Stomach smooth muscle (tissue), 2 donors: ENCODE data around the gene DOP1A.

Source experiments
- H3K27ac ChIP-seq: one replicate; pipeline ENCODE4 v1.7.0; 2013; ENCODE audit warnings: mild to moderate bottlenecking, low read length, inconsistent platforms
- H3K27me3 ChIP-seq, 2 donors: one replicate each; pipeline ENCODE4 v1.7.0; 2013; ENCODE audit warnings: low read length in 2 of 2; ENCODE audit not compliant: insufficient read depth in 2 of 2, control insufficient read depth in 1 of 2
- H3K36me3 ChIP-seq, 2 donors: one replicate each; pipeline ENCODE4 v1.7.0; 2013; ENCODE audit warnings: low read length in 2 of 2; ENCODE audit not compliant: control insufficient read depth in 2 of 2, insufficient read depth in 2 of 2
- H3K4me1 ChIP-seq: one replicate; pipeline ENCODE4 v1.7.0; 2013; ENCODE audit warnings: low read length; ENCODE audit not compliant: control insufficient read depth, insufficient read depth
- H3K4me3 ChIP-seq, 2 donors: one replicate each; pipeline ENCODE4 v1.7.0; 2013; ENCODE audit warnings: low read length in 2 of 2
- H3K9ac ChIP-seq, 2 donors: one replicate each; pipeline ENCODE4 v1.7.0; 2013; ENCODE audit warnings: low read length in 2 of 2, mild to moderate bottlenecking in 1 of 2
- H3K9me3 ChIP-seq, 2 donors: one replicate each; pipeline ENCODE4 v1.7.0; 2013; ENCODE audit warnings: low read length in 2 of 2; ENCODE audit not compliant: control insufficient read depth in 2 of 2
- donor health status: healthy.
- donor health status: Pancreatic carcinoma.

Gene DOP1A

DNA sequence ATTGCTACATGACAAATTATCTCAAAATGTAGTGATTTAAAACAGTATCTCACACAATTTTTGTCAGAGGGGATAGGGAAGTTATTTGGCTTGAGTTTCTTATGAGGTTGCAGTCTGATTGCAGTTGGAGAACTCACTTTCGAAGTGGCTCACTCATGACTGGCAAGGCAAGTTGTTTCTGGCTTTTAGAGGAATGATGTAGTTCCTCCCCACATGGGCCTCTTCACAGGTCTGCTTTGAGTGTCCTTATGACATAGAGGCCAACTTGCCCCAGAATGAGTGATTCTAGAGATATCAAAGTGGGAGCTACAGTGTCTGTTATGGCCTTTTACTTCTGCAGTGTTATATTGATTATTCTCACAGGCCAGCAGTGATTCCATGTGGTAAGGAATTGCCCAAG, 6.1 kb downstream of the DOP1A start:
- peaks cover 4% of the 10 kb centered on the region for H3K4me1 ChIP-seq
- H3K4me3 ChIP-seq = no peak overlapping the region
- H3K36me3 ChIP-seq = no peaks in the 10 kb centered on the region
- no peaks in the 10 kb centered on the region for H3K27me3 ChIP-seq
- H3K9me3 ChIP-seq = no peaks in the 10 kb centered on the region
- no peak overlapping the region for H3K27ac ChIP-seq
- no peak overlapping the region for H3K9ac ChIP-seq

DNA sequence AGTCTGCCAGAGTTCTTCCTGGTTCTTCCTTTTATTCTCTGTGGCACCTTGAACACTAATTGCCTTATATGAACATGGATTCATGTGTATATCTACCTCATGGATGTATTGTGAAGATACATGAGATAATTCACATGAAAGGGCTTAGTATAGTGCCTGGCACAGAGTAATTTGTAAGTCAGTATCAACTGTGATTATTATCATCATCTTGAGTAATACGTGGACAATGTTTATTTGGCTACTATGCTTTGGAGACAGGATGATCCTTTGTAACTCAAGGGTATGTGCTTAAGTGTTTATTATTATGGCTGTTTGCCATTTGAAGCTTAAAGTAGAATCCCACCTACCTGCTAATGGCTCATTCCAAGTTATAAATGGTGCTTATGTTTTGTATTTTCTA, 16.0 kb downstream of the DOP1A start:
- H3K27me3 ChIP-seq = no peaks in the 10 kb centered on the region
- H3K9me3 ChIP-seq = no peaks in the 10 kb centered on the region
- no peak overlapping the region for H3K27ac ChIP-seq
- H3K4me1 ChIP-seq = no peaks in the 10 kb centered on the region
- no peak overlapping the region for H3K4me3 ChIP-seq
- H3K36me3 ChIP-seq = no peaks in the 10 kb centered on the region
- H3K9ac ChIP-seq = no peak overlapping the region

DNA sequence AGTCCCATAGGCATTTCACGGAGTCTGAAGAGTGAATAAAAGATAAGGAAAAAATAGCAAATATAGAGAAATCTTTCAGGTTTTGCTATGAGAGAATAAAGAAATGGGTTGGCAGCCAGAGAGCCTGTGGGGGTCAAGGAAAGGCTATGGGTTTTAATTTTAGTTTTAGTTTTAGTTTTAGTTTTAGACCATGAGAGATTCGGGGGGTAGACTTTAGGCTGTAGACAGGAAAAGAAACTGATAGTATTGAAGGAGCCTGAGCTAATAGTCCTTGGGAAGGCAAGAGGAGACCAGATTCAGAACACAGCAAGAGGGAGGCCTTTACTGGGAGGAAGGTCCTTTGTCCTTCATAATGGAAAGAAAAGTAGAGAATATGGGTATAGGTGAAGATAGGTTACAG, 19.3 kb downstream of the DOP1A start:
- H3K27ac ChIP-seq = no peak overlapping the region
- H3K27me3 ChIP-seq = no peaks in the 10 kb centered on the region
- no peak overlapping the region for H3K4me3 ChIP-seq
- H3K4me1 ChIP-seq = no peaks in the 10 kb centered on the region
- no peaks in the 10 kb centered on the region for H3K9me3 ChIP-seq
- H3K36me3 ChIP-seq = no peaks in the 10 kb centered on the region
- H3K9ac ChIP-seq = no peak overlapping the region

DNA sequence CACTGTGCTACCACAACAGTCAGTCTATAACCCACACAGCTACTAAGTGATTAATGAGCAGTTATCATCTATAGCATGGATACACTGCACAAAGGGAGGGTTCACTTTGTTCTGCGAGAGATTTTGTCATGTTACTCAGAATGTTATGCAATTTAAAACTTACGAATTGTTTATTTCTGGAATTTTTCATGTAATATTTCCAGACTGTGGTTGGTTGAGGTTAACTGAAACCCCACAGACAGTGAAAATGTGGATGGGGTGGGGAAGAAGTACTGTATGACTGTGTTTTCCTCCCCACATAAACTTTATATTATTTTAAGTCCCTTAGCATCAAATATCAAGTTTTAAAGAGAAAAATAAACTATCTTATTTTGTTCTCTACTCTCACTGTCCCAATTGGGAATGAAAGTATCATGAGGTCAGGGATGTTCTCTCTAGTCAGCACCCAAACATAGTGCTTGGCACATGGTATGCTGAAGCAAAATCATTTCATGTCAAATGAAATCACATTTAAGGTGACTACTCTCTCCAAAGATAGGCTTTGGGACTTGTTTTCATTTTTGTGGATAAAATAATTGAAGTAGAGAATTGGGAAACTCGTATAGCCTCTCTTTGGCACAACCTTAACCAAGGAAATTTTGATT, 25.4 kb downstream of the DOP1A start:
- H3K4me1 ChIP-seq = no peaks in the 10 kb centered on the region
- H3K27ac ChIP-seq = no peak overlapping the region
- no peaks in the 10 kb centered on the region for H3K9me3 ChIP-seq
- H3K9ac ChIP-seq = no peak overlapping the region
- H3K36me3 ChIP-seq = no peaks in the 10 kb centered on the region
- H3K4me3 ChIP-seq = no peak overlapping the region
- no peaks in the 10 kb centered on the region for H3K27me3 ChIP-seq

DNA sequence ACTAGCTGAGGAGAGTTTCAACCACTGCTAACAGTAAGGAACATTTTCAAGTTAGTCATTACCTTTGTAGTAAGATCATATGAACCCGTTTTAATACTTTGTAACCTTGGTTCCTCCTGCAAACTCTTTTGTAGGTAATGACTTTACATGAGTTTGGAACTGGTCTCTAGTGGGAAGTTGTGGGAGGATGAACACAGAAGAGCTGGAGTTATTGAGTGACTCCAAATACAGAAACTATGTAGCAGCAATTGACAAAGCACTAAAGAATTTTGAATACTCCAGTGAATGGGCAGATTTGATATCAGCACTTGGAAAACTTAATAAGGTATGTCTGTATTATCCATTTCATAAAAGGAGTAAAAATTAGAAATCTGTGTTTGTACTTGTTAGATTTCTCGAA, 29.3 kb downstream of the DOP1A start:
- Histone ChIP-seq H3K9me3 (no peaks in the 10 kb centered on the region), H3K4me3 (no peak overlapping the region), H3K9ac (no peak overlapping the region), H3K4me1 (no peaks in the 10 kb centered on the region), H3K36me3 (no peaks in the 10 kb centered on the region), H3K27me3 (no peaks in the 10 kb centered on the region), H3K27ac (no peak overlapping the region)

DNA sequence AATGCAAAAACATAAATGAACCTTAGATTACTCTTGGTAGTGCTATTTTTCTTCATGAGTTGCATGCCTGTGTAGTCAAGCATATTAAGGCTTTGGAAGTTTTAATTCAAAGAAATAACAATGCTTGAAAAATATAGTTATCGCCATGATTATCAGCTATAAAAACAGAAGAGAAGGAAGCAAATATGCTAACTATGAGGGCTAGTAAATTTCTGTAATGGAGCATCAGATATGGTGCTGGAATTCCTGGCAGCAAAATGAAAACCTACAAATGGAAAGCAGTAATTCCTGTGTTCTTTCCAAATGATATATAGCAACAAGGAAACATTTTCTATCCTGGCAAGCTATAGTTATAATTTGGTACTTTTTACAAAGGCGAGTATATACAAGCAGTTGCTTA, 29.7 kb downstream of the DOP1A start:
- no peaks in the 10 kb centered on the region for H3K27me3 ChIP-seq
- no peaks in the 10 kb centered on the region for H3K4me1 ChIP-seq
- no peak overlapping the region for H3K9ac ChIP-seq
- H3K4me3 ChIP-seq = no peak overlapping the region
- H3K36me3 ChIP-seq = peaks cover 3% of the 10 kb centered on the region in 2 donors
- no peak overlapping the region for H3K27ac ChIP-seq
- no peaks in the 10 kb centered on the region for H3K9me3 ChIP-seq

DNA sequence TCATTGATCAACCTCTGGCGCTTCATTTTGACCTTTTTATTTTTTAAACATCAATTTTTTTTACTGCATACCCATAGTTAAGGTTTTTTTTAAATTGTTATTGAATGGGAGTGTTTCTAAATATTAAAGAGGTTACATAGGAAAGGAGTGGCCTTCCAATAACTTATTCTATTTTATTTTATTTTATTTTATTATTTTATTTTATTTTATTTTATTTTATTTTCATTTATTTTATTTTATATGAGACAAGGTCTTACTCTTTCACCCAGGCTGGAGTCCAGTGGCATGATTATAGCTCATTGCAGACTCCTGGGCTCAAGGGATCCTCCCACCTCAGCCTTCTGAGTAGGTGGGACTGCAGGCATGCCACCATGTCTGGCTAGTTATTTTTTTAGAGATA, 30.2 kb downstream of the DOP1A start:
- Histone ChIP-seq H3K36me3 (peaks cover 3 to 4% of the 10 kb centered on the region in 2 donors), H3K4me3 (no peak overlapping the region), H3K27ac (no peak overlapping the region), H3K4me1 (no peaks in the 10 kb centered on the region), H3K9ac (no peak overlapping the region), H3K27me3 (no peaks in the 10 kb centered on the region), H3K9me3 (no peaks in the 10 kb centered on the region)

DNA sequence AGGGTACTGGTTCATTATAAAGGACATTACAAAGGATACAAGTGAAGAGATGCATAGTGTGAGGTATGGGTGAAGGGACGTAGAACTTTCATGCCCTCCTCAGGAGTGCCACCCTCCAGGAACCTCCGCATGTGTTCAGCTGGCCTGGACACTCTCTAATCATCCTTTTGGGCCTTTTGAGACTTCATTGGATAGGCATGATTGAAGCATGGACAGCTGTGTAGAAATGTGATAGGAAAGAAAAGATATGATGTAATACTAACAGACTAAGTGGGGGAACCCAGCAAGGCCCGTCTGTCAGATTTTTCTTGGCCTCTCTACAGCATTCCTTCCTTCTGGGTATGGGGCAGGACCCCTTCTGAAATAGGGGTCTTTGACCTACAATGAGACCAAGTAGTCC, 31.1 kb downstream of the DOP1A start:
- Histone ChIP-seq H3K4me3 (no peak overlapping the region), H3K27ac (no peak overlapping the region), H3K36me3 (peaks cover 3 to 4% of the 10 kb centered on the region in 2 donors), H3K4me1 (no peaks in the 10 kb centered on the region), H3K27me3 (no peaks in the 10 kb centered on the region), H3K9ac (no peak overlapping the region), H3K9me3 (no peaks in the 10 kb centered on the region)

DNA sequence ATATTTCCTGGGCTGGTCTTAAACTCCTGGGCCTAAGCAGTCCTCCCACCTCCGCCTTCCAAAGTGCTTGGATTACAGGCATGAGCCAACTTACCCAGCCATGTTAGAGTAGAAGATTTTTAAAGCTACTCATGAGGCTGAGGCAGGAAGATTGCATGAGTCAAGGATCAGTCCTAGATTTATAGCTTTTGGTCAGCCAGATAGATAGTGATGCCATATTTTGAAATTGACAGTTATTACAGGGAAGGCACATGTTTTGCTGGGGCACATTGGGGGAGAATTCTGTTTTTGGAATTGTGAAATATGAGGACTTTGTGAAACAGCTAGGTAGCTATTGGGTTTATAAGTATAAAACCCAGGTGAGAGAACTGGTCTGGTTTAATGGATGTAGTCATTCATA, 40.9 kb downstream of the DOP1A start:
- Histone ChIP-seq H3K4me3 (no peak overlapping the region), H3K27me3 (no peaks in the 10 kb centered on the region), H3K27ac (no peak overlapping the region), H3K9me3 (no peaks in the 10 kb centered on the region), H3K9ac (no peak overlapping the region), H3K4me1 (no peaks in the 10 kb centered on the region), H3K36me3 (peaks cover 0 to 15% of the 10 kb centered on the region in 2 donors)

DNA sequence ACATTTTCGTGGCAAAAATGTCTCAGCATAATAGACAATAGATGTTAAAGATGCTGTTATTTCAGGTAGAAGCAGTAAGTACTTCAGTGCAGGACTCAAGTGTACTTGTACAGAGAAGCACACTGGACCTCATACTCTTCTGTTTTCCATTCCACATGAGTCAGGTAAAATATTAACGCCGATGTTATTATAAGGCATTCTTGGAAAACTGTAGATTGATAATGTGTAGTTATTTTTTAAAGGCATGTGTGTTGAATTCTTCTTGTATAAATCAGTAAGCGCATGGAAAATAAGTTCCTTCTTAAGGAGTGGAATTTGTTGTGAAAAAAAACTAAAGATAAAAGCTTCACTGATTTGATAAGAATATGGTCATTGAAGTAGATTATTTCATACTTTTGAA, 45.8 kb downstream of the DOP1A start:
- Histone ChIP-seq H3K4me1 (no peaks in the 10 kb centered on the region), H3K9me3 (no peaks in the 10 kb centered on the region), H3K36me3 (peaks cover 0 to 15% of the 10 kb centered on the region in 2 donors), H3K4me3 (no peak overlapping the region), H3K9ac (no peak overlapping the region), H3K27me3 (no peaks in the 10 kb centered on the region), H3K27ac (no peak overlapping the region)

DNA sequence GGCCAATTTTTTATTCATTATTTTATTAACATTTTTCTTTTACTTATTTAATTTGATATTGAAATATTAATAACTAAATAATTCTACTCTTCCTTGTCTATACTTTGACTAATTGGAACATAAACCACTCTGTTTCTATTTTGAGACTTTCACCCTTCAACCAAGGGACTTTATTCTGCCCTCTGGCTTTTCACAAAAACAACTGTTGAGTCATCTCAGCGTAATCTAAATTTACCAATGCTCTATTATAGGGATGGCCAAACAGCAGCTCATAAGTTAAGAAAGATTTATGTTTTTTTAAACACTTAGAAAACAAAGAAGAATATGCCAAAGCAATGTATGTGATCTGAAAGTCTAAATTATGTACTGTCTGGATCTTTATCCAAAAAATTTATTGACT, 46.7 kb downstream of the DOP1A start:
- H3K36me3 ChIP-seq = peaks cover 0 to 10% of the 10 kb centered on the region in 2 donors
- no peaks in the 10 kb centered on the region for H3K9me3 ChIP-seq
- H3K27ac ChIP-seq = no peak overlapping the region
- H3K4me3 ChIP-seq = no peak overlapping the region
- H3K27me3 ChIP-seq = no peaks in the 10 kb centered on the region
- H3K9ac ChIP-seq = no peak overlapping the region
- H3K4me1 ChIP-seq = no peaks in the 10 kb centered on the region
